Activated CD4-positive, CD25-positive, alpha-beta regulatory T cell treated with anti-CD3 and anti-CD28 coated beads, Interleukin-2, amount 50 U/mL, for 24 hours (primary cell): ENCODE measurements around the gene TGFB2.

Source experiments
- ATAC-seq, 2 donors: fragments of 150-1000 bp; cut with Tn5 transposase; one replicate each; pipeline ENCODE4 v1.10.0; 2021; ENCODE audit warnings: mild to moderate bottlenecking in 1 of 2, moderate library complexity in 1 of 2

The TGFB2 gene

GRCh38 chr1:218394989-218395388 lies 49.9 kb downstream of the TGFB2 start:
- ATAC-seq: no peak

GRCh38 chr1:218395916-218396315 lies 50.8 kb downstream of the TGFB2 start:
- ATAC-seq: no peak

- no peak for ATAC-seq
Observed at GRCh38 chr1:218397752-218398339, 52.7 kb downstream of the TGFB2 start.

- ATAC-seq: no peak
Observed at GRCh38 chr1:218400624-218401023, 55.5 kb downstream of the TGFB2 start.

- no peak for ATAC-seq
Observed at GRCh38 chr1:218401441-218401997, 56.4 kb downstream of the TGFB2 start.

- ATAC-seq: no peak
Observed at GRCh38 chr1:218401998-218402785, 57.1 kb downstream of the TGFB2 start.

GRCh38 chr1:218402786-218403120 lies 57.6 kb downstream of the TGFB2 start:
- no peak for ATAC-seq

GRCh38 chr1:218403300-218403699 lies 58.2 kb downstream of the TGFB2 start:
- no peak for ATAC-seq

GRCh38 chr1:218407630-218408029 lies 62.5 kb downstream of the TGFB2 start:
- ATAC-seq: no peak

GRCh38 chr1:218408135-218408534 lies 63.0 kb downstream of the TGFB2 start:
- no peak for ATAC-seq

- ATAC-seq: no peak
Observed at GRCh38 chr1:218408942-218409341, 63.8 kb downstream of the TGFB2 start.

- ATAC-seq: no peak
Observed at GRCh38 chr1:218409946-218410510, 64.9 kb downstream of the TGFB2 start.

GRCh38 chr1:218411101-218411500 lies 66.0 kb downstream of the TGFB2 start:
- no peak for ATAC-seq

- ATAC-seq: no peak
Observed at GRCh38 chr1:218412171-218412570, 67.0 kb downstream of the TGFB2 start.

- no peak for ATAC-seq
Observed at GRCh38 chr1:218413179-218413578, 68.0 kb downstream of the TGFB2 start.

- no peak for ATAC-seq
Observed at GRCh38 chr1:218414060-218414728, 69.1 kb downstream of the TGFB2 start.

GRCh38 chr1:218415726-218416125 lies 70.6 kb downstream of the TGFB2 start:
- no peak for ATAC-seq

GRCh38 chr1:218421531-218421930 lies 76.4 kb downstream of the TGFB2 start:
- no peak for ATAC-seq

GRCh38 chr1:218424502-218424901 lies 79.4 kb downstream of the TGFB2 start:
- no peak for ATAC-seq

GRCh38 chr1:218425647-218426342 lies 80.7 kb downstream of the TGFB2 start:
- no peak for ATAC-seq

- no peak for ATAC-seq
Observed at GRCh38 chr1:218426343-218426657, 81.2 kb downstream of the TGFB2 start.

- ATAC-seq: no peak
Observed at GRCh38 chr1:218429301-218429700, 84.2 kb downstream of the TGFB2 start.

- no peak for ATAC-seq
Observed at GRCh38 chr1:218430346-218430745, 85.2 kb downstream of the TGFB2 start.
